Testis (tissue), 2 donors: ENCODE data around the gene STIP1.

Experiments used
- CTCF ChIP-seq, 3 experiments: fragments of 450-650 bp in 2 of 3; fragments of 200-600 bp in 1 of 3; sonication (generic) in 1 of 3; IDR thresholded peaks; one replicate each; pipeline ENCODE4 v1.5.1; 2016 to 2019; ENCODE audit warnings: antibody characterized with exemption in 3 of 3, mild to moderate bottlenecking in 2 of 3, moderate library complexity in 1 of 3
- POLR2A ChIP-seq: fragments of 450-650 bp; IDR thresholded peaks from one replicate; pipeline ENCODE4 v1.6.1; 2017; ENCODE audit warnings: antibody characterized with exemption, mild to moderate bottlenecking, moderate library complexity

- no peak for TF ChIP-seq POLR2A
- TF ChIP-seq CTCF (IDR thresholded peaks at IDR 0.05): no peak
Observed at GRCh38 chr11:64234647-64235379, 48.8 kb downstream of the STIP1 start.
